ENCODE measurements around the gene NFKBIA. TPM values are rescaled to one million over a fixed set of nuclear protein-coding genes. Genes with fewer than 3 reads are reported as not detected.

Gene NFKBIA
- total RNA-seq, 2 donors from 2014 or later, result 366 to 378 TPM

GRCh38 chr14:35366521-35366976 is 38.0 kb downstream of the NFKBIA start:
- no peak overlapping the region for H3K4me3 ChIP-seq
- H3K4me1 ChIP-seq (ENCODE audit: control insufficient read depth in 1 of 2, low read depth in 2 of 2), result peaks cover 6 to 48% of the 10 kb centered on the region in 2 donors
- H3K36me3 ChIP-seq, result no peaks in the 10 kb centered on the region
- DNase-seq (ENCODE audit: low spot score), result no peak
- H3K27me3 ChIP-seq (replicated peaks; ENCODE audit: insufficient read depth), result no peaks in the 10 kb centered on the region
- H3K27ac ChIP-seq, result peak overlapping the region in 1 of 2 donors; percentile 56
- H3K9me3 ChIP-seq, result no peaks in the 10 kb centered on the region
- TF ChIP-seq, protein P1, sequence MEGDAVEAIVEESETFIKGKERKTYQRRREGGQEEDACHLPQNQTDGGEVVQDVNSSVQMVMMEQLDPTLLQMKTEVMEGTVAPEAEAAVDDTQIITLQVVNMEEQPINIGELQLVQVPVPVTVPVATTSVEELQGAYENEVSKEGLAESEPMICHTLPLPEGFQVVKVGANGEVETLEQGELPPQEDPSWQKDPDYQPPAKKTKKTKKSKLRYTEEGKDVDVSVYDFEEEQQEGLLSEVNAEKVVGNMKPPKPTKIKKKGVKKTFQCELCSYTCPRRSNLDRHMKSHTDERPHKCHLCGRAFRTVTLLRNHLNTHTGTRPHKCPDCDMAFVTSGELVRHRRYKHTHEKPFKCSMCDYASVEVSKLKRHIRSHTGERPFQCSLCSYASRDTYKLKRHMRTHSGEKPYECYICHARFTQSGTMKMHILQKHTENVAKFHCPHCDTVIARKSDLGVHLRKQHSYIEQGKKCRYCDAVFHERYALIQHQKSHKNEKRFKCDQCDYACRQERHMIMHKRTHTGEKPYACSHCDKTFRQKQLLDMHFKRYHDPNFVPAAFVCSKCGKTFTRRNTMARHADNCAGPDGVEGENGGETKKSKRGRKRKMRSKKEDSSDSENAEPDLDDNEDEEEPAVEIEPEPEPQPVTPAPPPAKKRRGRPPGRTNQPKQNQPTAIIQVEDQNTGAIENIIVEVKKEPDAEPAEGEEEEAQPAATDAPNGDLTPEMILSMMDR (IDR thresholded peaks at IDR 0.05), result no peak
- ATAC-seq (ENCODE audit: insufficient number of reproducible peaks, low FRiP score, low read depth), result no peak

GRCh38 chr14:35366056-35366451 is 38.5 kb downstream of the NFKBIA start:
- H3K36me3 ChIP-seq, result no peaks in the 10 kb centered on the region
- no peak for DNase-seq (ENCODE audit: low spot score)
- ATAC-seq (ENCODE audit: insufficient number of reproducible peaks, low FRiP score, low read depth), result no peak
- H3K27me3 ChIP-seq (replicated peaks; ENCODE audit: insufficient read depth), result no peaks in the 10 kb centered on the region
- TF ChIP-seq, protein P1 (IDR thresholded peaks at IDR 0.05), result no peak
- peaks cover 6 to 48% of the 10 kb centered on the region in 2 donors for H3K4me1 ChIP-seq (ENCODE audit: control insufficient read depth in 1 of 2, low read depth in 2 of 2)
- H3K27ac ChIP-seq, result peak overlapping the region; percentile 56 to 73
- no peak overlapping the region for H3K4me3 ChIP-seq
- no peaks in the 10 kb centered on the region for H3K9me3 ChIP-seq

GRCh38 chr14:35365130-35366055 is 39.2 kb downstream of the NFKBIA start:
- H3K4me3 ChIP-seq, result no peak overlapping the region
- no peaks in the 10 kb centered on the region for H3K9me3 ChIP-seq
- no peaks in the 10 kb centered on the region for H3K27me3 ChIP-seq (replicated peaks; ENCODE audit: insufficient read depth)
- TF ChIP-seq, protein P1 (IDR thresholded peaks at IDR 0.05), result no peak
- H3K27ac ChIP-seq, result peak overlapping the region; percentile 56 to 73
- peak; percentile 96 for ATAC-seq (ENCODE audit: insufficient number of reproducible peaks, low FRiP score, low read depth)
- no peaks in the 10 kb centered on the region for H3K36me3 ChIP-seq
- H3K4me1 ChIP-seq (ENCODE audit: control insufficient read depth in 1 of 2, low read depth in 2 of 2), result peaks cover 6 to 48% of the 10 kb centered on the region in 2 donors
- peak; percentile 80 for DNase-seq (ENCODE audit: low spot score)

DNA sequence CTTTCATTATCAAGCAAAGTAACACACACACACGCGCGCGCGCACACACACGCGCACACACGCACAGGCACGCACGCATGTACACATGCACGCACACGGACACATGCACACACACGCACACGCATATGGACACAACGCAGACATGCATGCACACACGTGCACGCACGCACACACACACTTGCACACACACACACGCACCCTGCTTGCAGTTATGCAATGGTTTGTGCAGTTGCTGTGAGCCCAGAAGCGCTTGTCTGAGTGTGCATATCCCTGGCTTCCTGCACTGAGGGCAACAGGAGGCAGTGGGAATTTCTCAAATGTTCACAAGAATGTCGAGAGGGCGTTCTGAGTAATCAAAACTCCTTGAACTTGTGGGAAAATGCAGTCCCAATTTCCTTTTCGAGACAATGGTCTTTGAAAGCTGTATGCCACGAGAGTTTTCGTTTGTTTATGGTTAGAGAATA is 41.6 kb downstream of the NFKBIA start:
- Histone ChIP-seq H3K4me3 (no peak overlapping the region), H3K9me3 (no peaks in the 10 kb centered on the region), H3K36me3 (no peaks in the 10 kb centered on the region), H3K4me1 (ENCODE audit: control insufficient read depth in 1 of 2, low read depth in 2 of 2) (peaks cover 6 to 33% of the 10 kb centered on the region in 2 donors), H3K27me3 (replicated peaks; ENCODE audit: insufficient read depth) (no peaks in the 10 kb centered on the region), H3K27ac (no peak overlapping the region)
- DNase-seq (ENCODE audit: low spot score), result no peak
- TF ChIP-seq, protein P1 (IDR thresholded peaks at IDR 0.05), result no peak
- no peak for ATAC-seq (ENCODE audit: insufficient number of reproducible peaks, low FRiP score, low read depth)

- H3K27me3 ChIP-seq (replicated peaks; ENCODE audit: insufficient read depth), result no peaks in the 10 kb centered on the region
- DNase-seq (ENCODE audit: low spot score) (no peak), ATAC-seq (ENCODE audit: insufficient number of reproducible peaks, low FRiP score, low read depth) (no peak)
- no peaks in the 10 kb centered on the region for H3K36me3 ChIP-seq
- H3K9me3 ChIP-seq, result no peaks in the 10 kb centered on the region
- H3K4me1 ChIP-seq (ENCODE audit: control insufficient read depth in 1 of 2, low read depth in 2 of 2), result peaks cover 6 to 28% of the 10 kb centered on the region in 2 donors
- H3K27ac ChIP-seq, result no peak overlapping the region
- TF ChIP-seq, protein P1 (IDR thresholded peaks at IDR 0.05), result no peak
- H3K4me3 ChIP-seq, result no peak overlapping the region
These were observed 42.1 kb downstream of the NFKBIA start for GRCh38 chr14:35362450-35362849.
